HEK293 (cell line): ENCODE data around the gene RAB24.

Source experiments
- ATF2 ChIP-seq: fragments of 450-650 bp; formaldehyde crosslinking; IDR thresholded peaks from 2 replicates; pipeline ENCODE4 v1.5.1; 2016; ENCODE audit warnings: missing biosample characterization, missing genetic modification characterization, low read depth
- CTCF ChIP-seq: fragments of 450-650 bp; formaldehyde crosslinking; IDR thresholded peaks from 2 replicates; pipeline ENCODE4 v1.5.1; 2016; ENCODE audit warnings: missing biosample characterization, missing genetic modification characterization
- OVOL3 ChIP-seq: fragments of 450-650 bp; formaldehyde crosslinking; IDR thresholded peaks from 2 replicates; pipeline ENCODE4 v1.5.1; 2016; ENCODE audit warnings: missing biosample characterization, missing genetic modification characterization
- REPIN1 ChIP-seq: fragments of 450-650 bp; formaldehyde crosslinking; IDR thresholded peaks from 2 replicates; pipeline ENCODE4 v1.5.1; 2017; ENCODE audit warnings: missing biosample characterization, missing genetic modification characterization, low read depth
- REST ChIP-seq: fragments of 450-650 bp; formaldehyde crosslinking; IDR thresholded peaks from 2 replicates; pipeline ENCODE4 v1.5.1; 2016; ENCODE audit warnings: missing biosample characterization, missing genetic modification characterization
- ZNF274 ChIP-seq, 2 experiments: fragments of 200-500 bp in 1 of 2; fragments of 450-650 bp in 1 of 2; sonication (Bioruptor generic) in 1 of 2; formaldehyde crosslinking in 1 of 2; IDR thresholded peaks; 2 replicates each; pipeline versions ENCODE4 v1.5.1 to v1.6.1; 2014 to 2016; ENCODE audit warnings: borderline replicate concordance in 1 of 2, inconsistent platforms in 1 of 2, low read length in 1 of 2, missing biosample characterization in 1 of 2, missing genetic modification characterization in 1 of 2
- ZNF302 ChIP-seq: fragments of 450-650 bp; formaldehyde crosslinking; IDR thresholded peaks from 2 replicates; pipeline ENCODE4 v1.5.1; 2016; ENCODE audit warnings: missing biosample characterization, missing genetic modification characterization, low read depth
- ZNF416 ChIP-seq: fragments of 450-650 bp; formaldehyde crosslinking; IDR thresholded peaks from 2 replicates; pipeline ENCODE4 v1.5.1; 2016; ENCODE audit warnings: missing biosample characterization, missing genetic modification characterization
- ZNF610 ChIP-seq: fragments of 450-650 bp; formaldehyde crosslinking; IDR thresholded peaks from 2 replicates; pipeline ENCODE4 v1.5.1; 2016; ENCODE audit warnings: missing biosample characterization, missing genetic modification characterization, borderline replicate concordance

GRCh38 chr5:177332031-177332895, 28.7 kb upstream of the RAB24 start:
- TF ChIP-seq CTCF (tag by site-specific recombination), result no peak
- no peak for TF ChIP-seq ZNF274 (IDR thresholded peaks at IDR 0.05; ENCODE audit: low read length)
- TF ChIP-seq ZNF274 (tag by site-specific recombination; IDR thresholded peaks at IDR 0.05; ENCODE audit: borderline replicate concordance), result no peak
- TF ChIP-seq ATF2 (tag by site-specific recombination), result no peak
- TF ChIP-seq OVOL3 (tag by site-specific recombination), result no peak
- no peak for TF ChIP-seq ZNF302 (tag by site-specific recombination)
- TF ChIP-seq ZNF416 (tag by site-specific recombination), result no peak
- no peak for TF ChIP-seq REST (tag by site-specific recombination)
- no peak for TF ChIP-seq REPIN1 (tag by site-specific recombination)
- TF ChIP-seq ZNF610, result no peak
